Liver (tissue), 3 donors: ENCODE measurements around the gene SLC9A8.

Source experiments
- EGR1 ChIP-seq, 2 donors: IDR thresholded peaks; 2 replicates each; pipeline ENCODE4 v1.6.1; 2016 to 2018; ENCODE audit warnings: antibody characterized with exemption in 2 of 2, low read depth in 2 of 2
- FOXA1 ChIP-seq: IDR thresholded peaks from 2 replicates; pipeline ENCODE4 v1.6.1; 2016; ENCODE audit warnings: antibody characterized with exemption
- JUND ChIP-seq, 2 donors: IDR thresholded peaks; 2 replicates each; pipeline ENCODE4 v1.6.1; 2016; ENCODE audit warnings: antibody characterized with exemption in 2 of 2
- RAD21 ChIP-seq, 2 donors: IDR thresholded peaks; 2 replicates each; pipeline ENCODE4 v1.6.1; 2016; ENCODE audit warnings: antibody characterized with exemption in 2 of 2, mild to moderate bottlenecking in 2 of 2
- RXRA ChIP-seq, 2 donors: IDR thresholded peaks; 2 replicates each; pipeline ENCODE4 v1.6.1; 2017 to 2018; ENCODE audit warnings: antibody characterized with exemption in 2 of 2, mild to moderate bottlenecking in 1 of 2
- SP1 ChIP-seq: IDR thresholded peaks from 2 replicates; pipeline ENCODE4 v1.6.1; 2018; ENCODE audit warnings: antibody characterized with exemption, mild to moderate bottlenecking
- YY1 ChIP-seq: IDR thresholded peaks from 2 replicates; pipeline ENCODE4 v1.6.1; 2016; ENCODE audit warnings: antibody characterized with exemption, mild to moderate bottlenecking
- TF ChIP-seq, protein P1 (sequence below): fragments of 150-350 bp; IDR thresholded peaks from 2 replicates; pipeline ENCODE4 v1.5.1; 2017; ENCODE audit warnings: improper control_type of control experiment, low read depth, low read length; ENCODE audit not compliant: missing input control
- TF ChIP-seq, protein P2 (sequence below): IDR thresholded peaks from 2 replicates; pipeline ENCODE4 v1.6.1; 2016; ENCODE audit warnings: antibody characterized with exemption
- TF ChIP-seq, protein P3 (sequence below): IDR thresholded peaks from 2 replicates; pipeline ENCODE4 v1.6.1; 2016; ENCODE audit warnings: antibody characterized with exemption
- donor health status: healthy.
- donor health status: healthy.

DNA sequence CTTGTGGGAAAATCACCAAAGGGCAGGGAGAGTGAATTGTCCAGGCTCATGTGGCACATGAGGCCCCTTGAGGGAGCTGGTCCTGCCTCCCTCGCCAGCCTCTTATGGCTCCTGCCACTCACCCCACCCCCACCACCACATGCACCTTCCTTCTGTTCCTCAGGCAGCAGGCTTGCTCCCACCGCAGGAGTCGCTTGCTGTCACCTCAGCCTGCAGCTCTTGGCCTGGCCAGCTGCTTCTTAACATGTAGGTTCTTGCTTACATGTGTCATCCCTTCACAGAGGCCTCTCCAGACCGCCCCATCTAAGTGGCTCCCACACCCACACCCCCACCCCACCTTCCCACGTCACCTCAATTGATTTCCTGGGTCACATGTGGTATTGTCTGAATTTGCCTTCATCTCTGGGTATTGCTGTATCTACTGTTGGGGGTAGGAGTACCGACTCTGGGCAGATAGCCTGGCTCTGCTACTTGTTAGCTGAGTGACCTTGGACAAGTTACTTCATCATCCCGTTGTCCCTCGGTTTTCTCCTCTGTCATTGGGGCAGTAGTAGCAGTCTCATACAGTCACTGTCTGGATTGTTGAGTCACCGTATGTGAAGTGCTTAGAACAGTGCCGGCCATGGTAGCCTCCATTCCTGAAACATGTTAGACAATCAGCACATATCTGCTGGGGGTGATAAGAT lies 41.7 kb downstream of the SLC9A8 start:
- no peak for TF ChIP-seq FOXA1
- TF ChIP-seq, protein P1, sequence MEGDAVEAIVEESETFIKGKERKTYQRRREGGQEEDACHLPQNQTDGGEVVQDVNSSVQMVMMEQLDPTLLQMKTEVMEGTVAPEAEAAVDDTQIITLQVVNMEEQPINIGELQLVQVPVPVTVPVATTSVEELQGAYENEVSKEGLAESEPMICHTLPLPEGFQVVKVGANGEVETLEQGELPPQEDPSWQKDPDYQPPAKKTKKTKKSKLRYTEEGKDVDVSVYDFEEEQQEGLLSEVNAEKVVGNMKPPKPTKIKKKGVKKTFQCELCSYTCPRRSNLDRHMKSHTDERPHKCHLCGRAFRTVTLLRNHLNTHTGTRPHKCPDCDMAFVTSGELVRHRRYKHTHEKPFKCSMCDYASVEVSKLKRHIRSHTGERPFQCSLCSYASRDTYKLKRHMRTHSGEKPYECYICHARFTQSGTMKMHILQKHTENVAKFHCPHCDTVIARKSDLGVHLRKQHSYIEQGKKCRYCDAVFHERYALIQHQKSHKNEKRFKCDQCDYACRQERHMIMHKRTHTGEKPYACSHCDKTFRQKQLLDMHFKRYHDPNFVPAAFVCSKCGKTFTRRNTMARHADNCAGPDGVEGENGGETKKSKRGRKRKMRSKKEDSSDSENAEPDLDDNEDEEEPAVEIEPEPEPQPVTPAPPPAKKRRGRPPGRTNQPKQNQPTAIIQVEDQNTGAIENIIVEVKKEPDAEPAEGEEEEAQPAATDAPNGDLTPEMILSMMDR = no peak
- TF ChIP-seq, protein P2, sequence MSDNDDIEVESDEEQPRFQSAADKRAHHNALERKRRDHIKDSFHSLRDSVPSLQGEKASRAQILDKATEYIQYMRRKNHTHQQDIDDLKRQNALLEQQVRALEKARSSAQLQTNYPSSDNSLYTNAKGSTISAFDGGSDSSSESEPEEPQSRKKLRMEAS = no peak
- TF ChIP-seq, protein P3, sequence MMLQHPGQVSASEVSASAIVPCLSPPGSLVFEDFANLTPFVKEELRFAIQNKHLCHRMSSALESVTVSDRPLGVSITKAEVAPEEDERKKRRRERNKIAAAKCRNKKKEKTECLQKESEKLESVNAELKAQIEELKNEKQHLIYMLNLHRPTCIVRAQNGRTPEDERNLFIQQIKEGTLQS = no peak
- no peak for TF ChIP-seq EGR1 (IDR thresholded peaks at IDR 0.05; ENCODE audit: low read depth in 2 of 2)
- TF ChIP-seq JUND (IDR thresholded peaks at IDR 0.05) = no peak
- no peak for TF ChIP-seq YY1
- no peak for TF ChIP-seq RXRA (IDR thresholded peaks at IDR 0.05)
- TF ChIP-seq RAD21 (IDR thresholded peaks at IDR 0.05) = no peak
- TF ChIP-seq SP1 = no peak
